ENCODE data around the gene ZFAND2B. TPM values are rescaled to one million over a fixed set of nuclear protein-coding genes. Genes with fewer than 3 reads are reported as not detected.

Gene ZFAND2B
- total RNA-seq, 1 experiment from 2014 or later, result 19.5 TPM

DNA sequence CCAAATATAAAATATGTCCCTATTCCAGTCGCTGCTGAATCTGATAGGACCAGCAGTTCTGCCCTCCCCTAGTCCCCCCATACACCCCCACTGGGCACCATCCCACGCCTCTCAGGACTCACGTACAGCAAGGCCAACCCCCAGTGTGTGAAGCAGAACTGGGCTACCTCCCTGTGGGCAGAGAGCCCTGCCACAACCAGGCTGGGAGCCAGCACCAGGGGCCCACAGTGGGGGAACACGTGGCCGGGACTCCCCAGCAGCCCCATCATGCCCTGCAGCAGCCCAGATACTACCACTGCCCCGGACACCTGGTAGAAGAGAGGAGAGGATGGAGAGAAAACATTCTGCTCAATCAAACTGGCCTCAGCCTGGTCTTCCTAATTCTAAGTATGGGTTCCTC is 38.1 kb upstream of the ZFAND2B start (continued):
- TF ChIP-seq, protein P1, sequence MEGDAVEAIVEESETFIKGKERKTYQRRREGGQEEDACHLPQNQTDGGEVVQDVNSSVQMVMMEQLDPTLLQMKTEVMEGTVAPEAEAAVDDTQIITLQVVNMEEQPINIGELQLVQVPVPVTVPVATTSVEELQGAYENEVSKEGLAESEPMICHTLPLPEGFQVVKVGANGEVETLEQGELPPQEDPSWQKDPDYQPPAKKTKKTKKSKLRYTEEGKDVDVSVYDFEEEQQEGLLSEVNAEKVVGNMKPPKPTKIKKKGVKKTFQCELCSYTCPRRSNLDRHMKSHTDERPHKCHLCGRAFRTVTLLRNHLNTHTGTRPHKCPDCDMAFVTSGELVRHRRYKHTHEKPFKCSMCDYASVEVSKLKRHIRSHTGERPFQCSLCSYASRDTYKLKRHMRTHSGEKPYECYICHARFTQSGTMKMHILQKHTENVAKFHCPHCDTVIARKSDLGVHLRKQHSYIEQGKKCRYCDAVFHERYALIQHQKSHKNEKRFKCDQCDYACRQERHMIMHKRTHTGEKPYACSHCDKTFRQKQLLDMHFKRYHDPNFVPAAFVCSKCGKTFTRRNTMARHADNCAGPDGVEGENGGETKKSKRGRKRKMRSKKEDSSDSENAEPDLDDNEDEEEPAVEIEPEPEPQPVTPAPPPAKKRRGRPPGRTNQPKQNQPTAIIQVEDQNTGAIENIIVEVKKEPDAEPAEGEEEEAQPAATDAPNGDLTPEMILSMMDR (IDR thresholded peaks at IDR 0.05), result no peak
- TF ChIP-seq, protein P2, sequence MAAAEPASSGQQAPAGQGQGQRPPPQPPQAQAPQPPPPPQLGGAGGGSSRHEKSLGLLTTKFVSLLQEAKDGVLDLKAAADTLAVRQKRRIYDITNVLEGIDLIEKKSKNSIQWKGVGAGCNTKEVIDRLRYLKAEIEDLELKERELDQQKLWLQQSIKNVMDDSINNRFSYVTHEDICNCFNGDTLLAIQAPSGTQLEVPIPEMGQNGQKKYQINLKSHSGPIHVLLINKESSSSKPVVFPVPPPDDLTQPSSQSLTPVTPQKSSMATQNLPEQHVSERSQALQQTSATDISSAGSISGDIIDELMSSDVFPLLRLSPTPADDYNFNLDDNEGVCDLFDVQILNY (CRISPR knock-in tag; IDR thresholded peaks at IDR 0.05), result no peak
- TF ChIP-seq, protein P3, sequence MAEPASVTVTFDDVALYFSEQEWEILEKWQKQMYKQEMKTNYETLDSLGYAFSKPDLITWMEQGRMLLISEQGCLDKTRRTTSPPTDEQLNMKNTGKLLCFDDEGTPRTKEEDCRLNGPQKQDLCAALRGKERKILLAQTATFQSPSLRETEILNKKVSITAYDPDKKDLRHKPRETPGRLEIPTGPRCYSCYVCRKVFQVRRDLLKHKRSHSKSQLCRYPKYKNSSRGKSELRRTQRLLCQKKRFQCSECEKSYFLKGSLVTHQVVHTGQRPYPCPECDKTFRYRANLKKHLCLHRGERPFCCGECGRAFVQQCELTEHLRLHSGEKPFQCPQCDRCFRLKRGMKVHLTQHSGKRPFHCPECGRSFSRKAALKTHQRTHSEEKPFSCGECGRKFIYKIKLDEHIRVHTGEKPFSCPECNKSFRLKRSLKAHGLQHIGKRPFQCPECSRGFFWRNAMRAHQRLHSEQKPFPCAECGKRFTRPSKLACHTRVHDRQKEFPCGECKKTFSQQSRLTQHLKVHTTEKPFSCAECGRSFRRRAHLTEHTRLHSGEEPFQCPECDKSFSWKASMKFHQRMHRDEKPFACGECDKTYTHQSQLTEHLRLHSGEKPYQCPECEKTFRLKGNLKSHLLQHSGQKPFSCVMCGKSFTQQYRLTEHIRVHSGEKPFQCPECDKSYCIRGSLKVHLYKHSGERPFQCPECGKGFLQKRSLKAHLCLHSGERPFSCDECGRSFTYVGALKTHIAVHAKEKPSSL (CRISPR knock-in tag; conservative IDR thresholded peaks at IDR 0.05), result no peak
- TF ChIP-seq, protein P4, sequence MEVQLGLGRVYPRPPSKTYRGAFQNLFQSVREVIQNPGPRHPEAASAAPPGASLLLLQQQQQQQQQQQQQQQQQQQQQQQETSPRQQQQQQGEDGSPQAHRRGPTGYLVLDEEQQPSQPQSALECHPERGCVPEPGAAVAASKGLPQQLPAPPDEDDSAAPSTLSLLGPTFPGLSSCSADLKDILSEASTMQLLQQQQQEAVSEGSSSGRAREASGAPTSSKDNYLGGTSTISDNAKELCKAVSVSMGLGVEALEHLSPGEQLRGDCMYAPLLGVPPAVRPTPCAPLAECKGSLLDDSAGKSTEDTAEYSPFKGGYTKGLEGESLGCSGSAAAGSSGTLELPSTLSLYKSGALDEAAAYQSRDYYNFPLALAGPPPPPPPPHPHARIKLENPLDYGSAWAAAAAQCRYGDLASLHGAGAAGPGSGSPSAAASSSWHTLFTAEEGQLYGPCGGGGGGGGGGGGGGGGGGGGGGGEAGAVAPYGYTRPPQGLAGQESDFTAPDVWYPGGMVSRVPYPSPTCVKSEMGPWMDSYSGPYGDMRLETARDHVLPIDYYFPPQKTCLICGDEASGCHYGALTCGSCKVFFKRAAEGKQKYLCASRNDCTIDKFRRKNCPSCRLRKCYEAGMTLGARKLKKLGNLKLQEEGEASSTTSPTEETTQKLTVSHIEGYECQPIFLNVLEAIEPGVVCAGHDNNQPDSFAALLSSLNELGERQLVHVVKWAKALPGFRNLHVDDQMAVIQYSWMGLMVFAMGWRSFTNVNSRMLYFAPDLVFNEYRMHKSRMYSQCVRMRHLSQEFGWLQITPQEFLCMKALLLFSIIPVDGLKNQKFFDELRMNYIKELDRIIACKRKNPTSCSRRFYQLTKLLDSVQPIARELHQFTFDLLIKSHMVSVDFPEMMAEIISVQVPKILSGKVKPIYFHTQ (CRISPR knock-in tag; IDR thresholded peaks at IDR 0.05), result no peak
- TF ChIP-seq, protein P5, sequence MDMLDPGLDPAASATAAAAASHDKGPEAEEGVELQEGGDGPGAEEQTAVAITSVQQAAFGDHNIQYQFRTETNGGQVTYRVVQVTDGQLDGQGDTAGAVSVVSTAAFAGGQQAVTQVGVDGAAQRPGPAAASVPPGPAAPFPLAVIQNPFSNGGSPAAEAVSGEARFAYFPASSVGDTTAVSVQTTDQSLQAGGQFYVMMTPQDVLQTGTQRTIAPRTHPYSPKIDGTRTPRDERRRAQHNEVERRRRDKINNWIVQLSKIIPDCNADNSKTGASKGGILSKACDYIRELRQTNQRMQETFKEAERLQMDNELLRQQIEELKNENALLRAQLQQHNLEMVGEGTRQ (CRISPR knock-in tag; IDR thresholded peaks at IDR 0.05), result no peak
- TF ChIP-seq SMAD4 (CRISPR knock-in tag; IDR thresholded peaks at IDR 0.05) (no peak), FOXJ3 (CRISPR knock-in tag; IDR thresholded peaks at IDR 0.05; ENCODE audit: borderline replicate concordance) (no peak)
- TF ChIP-seq, protein P6, sequence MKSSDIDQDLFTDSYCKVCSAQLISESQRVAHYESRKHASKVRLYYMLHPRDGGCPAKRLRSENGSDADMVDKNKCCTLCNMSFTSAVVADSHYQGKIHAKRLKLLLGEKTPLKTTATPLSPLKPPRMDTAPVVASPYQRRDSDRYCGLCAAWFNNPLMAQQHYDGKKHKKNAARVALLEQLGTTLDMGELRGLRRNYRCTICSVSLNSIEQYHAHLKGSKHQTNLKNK (CRISPR knock-in tag; IDR thresholded peaks at IDR 0.05), result no peak

DNA sequence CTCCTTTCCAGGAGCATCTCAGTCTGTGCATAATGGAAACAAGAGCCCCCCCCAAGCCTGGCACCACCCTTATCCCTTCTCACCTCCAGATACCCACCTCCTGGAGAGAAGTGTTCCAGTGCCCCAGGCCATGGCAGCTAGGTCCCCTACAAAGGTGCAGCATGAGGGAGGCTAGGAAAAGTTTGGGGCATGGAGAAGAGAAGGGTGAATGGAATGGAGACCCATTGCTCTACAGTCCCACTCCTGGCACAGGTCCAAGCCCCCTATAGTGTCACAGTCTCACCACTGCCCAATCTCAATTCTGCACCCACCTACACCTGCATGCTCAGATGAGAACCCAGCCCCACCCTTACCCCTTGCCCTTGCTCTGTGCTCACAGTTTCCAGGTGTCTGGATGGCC is 37.6 kb upstream of the ZFAND2B start:
- TF ChIP-seq, protein P7, sequence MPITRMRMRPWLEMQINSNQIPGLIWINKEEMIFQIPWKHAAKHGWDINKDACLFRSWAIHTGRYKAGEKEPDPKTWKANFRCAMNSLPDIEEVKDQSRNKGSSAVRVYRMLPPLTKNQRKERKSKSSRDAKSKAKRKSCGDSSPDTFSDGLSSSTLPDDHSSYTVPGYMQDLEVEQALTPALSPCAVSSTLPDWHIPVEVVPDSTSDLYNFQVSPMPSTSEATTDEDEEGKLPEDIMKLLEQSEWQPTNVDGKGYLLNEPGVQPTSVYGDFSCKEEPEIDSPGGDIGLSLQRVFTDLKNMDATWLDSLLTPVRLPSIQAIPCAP (CRISPR knock-in tag; IDR thresholded peaks at IDR 0.05), result no peak
- TF ChIP-seq, protein P8, sequence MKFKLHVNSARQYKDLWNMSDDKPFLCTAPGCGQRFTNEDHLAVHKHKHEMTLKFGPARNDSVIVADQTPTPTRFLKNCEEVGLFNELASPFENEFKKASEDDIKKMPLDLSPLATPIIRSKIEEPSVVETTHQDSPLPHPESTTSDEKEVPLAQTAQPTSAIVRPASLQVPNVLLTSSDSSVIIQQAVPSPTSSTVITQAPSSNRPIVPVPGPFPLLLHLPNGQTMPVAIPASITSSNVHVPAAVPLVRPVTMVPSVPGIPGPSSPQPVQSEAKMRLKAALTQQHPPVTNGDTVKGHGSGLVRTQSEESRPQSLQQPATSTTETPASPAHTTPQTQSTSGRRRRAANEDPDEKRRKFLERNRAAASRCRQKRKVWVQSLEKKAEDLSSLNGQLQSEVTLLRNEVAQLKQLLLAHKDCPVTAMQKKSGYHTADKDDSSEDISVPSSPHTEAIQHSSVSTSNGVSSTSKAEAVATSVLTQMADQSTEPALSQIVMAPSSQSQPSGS (CRISPR knock-in tag; IDR thresholded peaks at IDR 0.05; ENCODE audit: borderline replicate concordance, low read depth), result no peak
- TF ChIP-seq FOXP1 (CRISPR knock-in tag; IDR thresholded peaks at IDR 0.05; ENCODE audit: borderline replicate concordance) (no peak), MYBL2 (CRISPR knock-in tag; IDR thresholded peaks at IDR 0.05) (no peak), TP53 (CRISPR knock-in tag; IDR thresholded peaks at IDR 0.05) (no peak), PRRX2 (CRISPR knock-in tag; IDR thresholded peaks at IDR 0.05) (no peak), RELA (CRISPR knock-in tag; IDR thresholded peaks at IDR 0.05; ENCODE audit: borderline replicate concordance) (no peak), KAT7 (CRISPR knock-in tag; IDR thresholded peaks at IDR 0.05; ENCODE audit: borderline replicate concordance) (no peak)
- TF ChIP-seq, protein P9, sequence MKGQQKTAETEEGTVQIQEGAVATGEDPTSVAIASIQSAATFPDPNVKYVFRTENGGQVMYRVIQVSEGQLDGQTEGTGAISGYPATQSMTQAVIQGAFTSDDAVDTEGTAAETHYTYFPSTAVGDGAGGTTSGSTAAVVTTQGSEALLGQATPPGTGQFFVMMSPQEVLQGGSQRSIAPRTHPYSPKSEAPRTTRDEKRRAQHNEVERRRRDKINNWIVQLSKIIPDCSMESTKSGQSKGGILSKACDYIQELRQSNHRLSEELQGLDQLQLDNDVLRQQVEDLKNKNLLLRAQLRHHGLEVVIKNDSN (CRISPR knock-in tag; IDR thresholded peaks at IDR 0.05), result no peak
- TF ChIP-seq, protein P2 (CRISPR knock-in tag; IDR thresholded peaks at IDR 0.05), result no peak
- TF ChIP-seq, protein P10, sequence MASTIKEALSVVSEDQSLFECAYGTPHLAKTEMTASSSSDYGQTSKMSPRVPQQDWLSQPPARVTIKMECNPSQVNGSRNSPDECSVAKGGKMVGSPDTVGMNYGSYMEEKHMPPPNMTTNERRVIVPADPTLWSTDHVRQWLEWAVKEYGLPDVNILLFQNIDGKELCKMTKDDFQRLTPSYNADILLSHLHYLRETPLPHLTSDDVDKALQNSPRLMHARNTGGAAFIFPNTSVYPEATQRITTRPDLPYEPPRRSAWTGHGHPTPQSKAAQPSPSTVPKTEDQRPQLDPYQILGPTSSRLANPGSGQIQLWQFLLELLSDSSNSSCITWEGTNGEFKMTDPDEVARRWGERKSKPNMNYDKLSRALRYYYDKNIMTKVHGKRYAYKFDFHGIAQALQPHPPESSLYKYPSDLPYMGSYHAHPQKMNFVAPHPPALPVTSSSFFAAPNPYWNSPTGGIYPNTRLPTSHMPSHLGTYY (CRISPR knock-in tag; IDR thresholded peaks at IDR 0.05), result no peak
- TF ChIP-seq, protein P11, sequence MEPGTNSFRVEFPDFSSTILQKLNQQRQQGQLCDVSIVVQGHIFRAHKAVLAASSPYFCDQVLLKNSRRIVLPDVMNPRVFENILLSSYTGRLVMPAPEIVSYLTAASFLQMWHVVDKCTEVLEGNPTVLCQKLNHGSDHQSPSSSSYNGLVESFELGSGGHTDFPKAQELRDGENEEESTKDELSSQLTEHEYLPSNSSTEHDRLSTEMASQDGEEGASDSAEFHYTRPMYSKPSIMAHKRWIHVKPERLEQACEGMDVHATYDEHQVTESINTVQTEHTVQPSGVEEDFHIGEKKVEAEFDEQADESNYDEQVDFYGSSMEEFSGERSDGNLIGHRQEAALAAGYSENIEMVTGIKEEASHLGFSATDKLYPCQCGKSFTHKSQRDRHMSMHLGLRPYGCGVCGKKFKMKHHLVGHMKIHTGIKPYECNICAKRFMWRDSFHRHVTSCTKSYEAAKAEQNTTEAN (CRISPR knock-in tag; IDR thresholded peaks at IDR 0.05), result no peak
- CTCF ChIA-PET, result interaction anchor here (4.0 kb wide), 1 partner anchor 126 kb away, joined by 15 read pairs; no protein-coding TSS in a partner anchor
- Mint-ChIP-seq H3K27me3 (ENCODE audit: low read depth) (no peaks in the 10 kb centered on the region; the same call in 1 of the 2 replicates), H3K9me3 (no peaks in the 10 kb centered on the region), H3K4me3 (no peak overlapping the region), H3K27ac (no peak overlapping the region), H3K36me3 (no peaks in the 10 kb centered on the region; the same call in 1 of the 2 replicates), H3K4me1 (0 out of 2 replicates have a peak, but pooled peaks cover 3% of the 10 kb centered on the region)
- POLR2A ChIA-PET, result no interaction called here
- no peak for DNase-seq (ENCODE audit: low spot score)
- no peak for ATAC-seq
